ENCODE measurements around the gene CCL8.

DNA sequence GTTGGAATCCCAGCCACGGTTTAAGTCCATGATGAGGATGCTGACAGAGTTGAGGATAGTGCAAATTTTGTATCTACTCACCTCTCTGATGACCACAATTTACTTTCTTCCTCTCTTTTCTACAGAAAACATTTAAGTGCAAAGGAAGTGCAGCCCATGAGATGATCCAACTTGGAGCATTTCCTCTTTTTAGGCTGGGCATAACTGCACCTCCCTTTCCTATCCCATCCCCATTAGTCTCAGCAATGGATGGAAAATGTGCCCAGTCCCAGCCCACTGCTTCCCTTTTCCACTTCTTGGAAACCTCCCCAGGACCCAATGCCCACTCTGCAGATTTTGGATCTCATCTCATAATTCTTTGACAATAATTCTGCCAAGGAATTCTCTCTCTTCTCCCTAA is 16.6 kb upstream of the CCL8 start:
- TF ChIP-seq, protein P1, sequence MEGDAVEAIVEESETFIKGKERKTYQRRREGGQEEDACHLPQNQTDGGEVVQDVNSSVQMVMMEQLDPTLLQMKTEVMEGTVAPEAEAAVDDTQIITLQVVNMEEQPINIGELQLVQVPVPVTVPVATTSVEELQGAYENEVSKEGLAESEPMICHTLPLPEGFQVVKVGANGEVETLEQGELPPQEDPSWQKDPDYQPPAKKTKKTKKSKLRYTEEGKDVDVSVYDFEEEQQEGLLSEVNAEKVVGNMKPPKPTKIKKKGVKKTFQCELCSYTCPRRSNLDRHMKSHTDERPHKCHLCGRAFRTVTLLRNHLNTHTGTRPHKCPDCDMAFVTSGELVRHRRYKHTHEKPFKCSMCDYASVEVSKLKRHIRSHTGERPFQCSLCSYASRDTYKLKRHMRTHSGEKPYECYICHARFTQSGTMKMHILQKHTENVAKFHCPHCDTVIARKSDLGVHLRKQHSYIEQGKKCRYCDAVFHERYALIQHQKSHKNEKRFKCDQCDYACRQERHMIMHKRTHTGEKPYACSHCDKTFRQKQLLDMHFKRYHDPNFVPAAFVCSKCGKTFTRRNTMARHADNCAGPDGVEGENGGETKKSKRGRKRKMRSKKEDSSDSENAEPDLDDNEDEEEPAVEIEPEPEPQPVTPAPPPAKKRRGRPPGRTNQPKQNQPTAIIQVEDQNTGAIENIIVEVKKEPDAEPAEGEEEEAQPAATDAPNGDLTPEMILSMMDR (conservative IDR thresholded peaks at IDR 0.05; ENCODE audit: low read length) = no peak
- no peak for TF ChIP-seq EZH2phosphoT487 (IDR thresholded peaks at IDR 0.05; ENCODE audit: borderline replicate concordance)

All from Loucy (cell line).